Stimulated activated CD4-positive, alpha-beta T cell treated with anti-CD3 and anti-CD28 coated beads, Interleukin-15, amount 100 ng/mL, for 48 hours (primary cell): Measurements from ENCODE around the gene MAEA.
"Not testable (repeated sequence)": the region's sequence is repeated elsewhere in the genome, so short reads cannot be mapped to it uniquely, and the experiment has no call there.

Experiments used
- DNase-seq, 2 donors: peaks; one replicate each; pipeline ENCODE4 v3.0.0-alpha.2; 2020; ENCODE audit warnings: low read depth in 2 of 2

The MAEA gene

GRCh38 chr4:1367230-1367935 lies 77.7 kb downstream of the MAEA start:
- DNase-seq, result no peak

DNA sequence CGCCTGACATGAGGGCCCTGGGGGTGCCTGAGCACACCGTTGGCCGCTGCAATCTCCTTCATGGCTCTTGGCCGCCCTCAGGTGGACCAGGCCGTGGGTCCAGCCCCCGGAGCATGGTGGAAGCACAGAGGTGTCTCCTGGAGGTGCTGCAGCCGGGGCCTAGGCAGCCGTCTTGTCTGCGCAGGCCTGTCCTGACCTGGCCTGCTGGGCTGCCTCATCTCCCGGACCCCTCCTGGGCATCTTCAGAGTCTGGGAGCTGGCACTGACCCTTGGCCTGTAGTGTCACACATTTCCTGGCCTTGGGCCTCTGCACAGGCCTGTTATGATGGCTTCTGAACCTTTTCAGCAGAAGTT lies 78.2 kb downstream of the MAEA start:
- no peak for DNase-seq

DNA sequence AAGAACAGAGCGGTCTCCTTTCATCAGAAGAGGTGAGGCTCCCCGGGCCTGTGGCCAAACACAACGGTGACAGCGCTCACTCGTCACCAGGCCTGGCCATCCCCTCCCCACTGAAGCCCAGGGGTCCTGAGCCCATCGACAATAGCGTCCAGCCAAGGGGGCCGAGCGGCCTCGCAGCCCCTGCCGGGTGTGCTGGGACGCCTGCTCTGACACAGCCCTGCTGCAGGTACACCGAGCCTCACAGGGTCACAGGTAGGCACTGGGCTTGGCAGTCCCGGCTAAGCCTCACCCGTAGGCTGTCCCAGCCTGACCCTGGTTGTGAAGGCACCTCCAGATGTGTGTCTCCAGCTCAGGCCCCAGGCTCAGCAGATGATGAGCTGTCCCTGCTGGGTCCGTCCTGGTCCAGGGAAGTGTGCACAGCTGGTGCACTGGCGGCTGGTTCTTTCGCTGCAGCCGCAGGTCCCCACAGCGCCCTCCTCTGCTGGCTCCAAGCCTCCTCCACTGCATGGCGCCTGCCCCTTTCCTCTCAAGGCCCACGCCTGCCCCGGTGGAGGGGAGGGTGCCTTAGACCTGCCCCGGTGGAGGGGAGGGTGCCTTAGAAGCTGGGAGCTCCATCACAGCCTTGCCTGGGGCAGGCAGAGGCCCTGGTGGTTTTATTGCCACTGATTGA lies 78.9 kb downstream of the MAEA start:
- no peak for DNase-seq

- no peak for DNase-seq
Measured at GRCh38 chr4:1369091-1369450, 79.4 kb downstream of the MAEA start.

- DNase-seq, result no peak
Measured at GRCh38 chr4:1369479-1370079, 79.9 kb downstream of the MAEA start.

- DNase-seq, result no peak
Measured at GRCh38 chr4:1370321-1371124, 80.8 kb downstream of the MAEA start.

DNA sequence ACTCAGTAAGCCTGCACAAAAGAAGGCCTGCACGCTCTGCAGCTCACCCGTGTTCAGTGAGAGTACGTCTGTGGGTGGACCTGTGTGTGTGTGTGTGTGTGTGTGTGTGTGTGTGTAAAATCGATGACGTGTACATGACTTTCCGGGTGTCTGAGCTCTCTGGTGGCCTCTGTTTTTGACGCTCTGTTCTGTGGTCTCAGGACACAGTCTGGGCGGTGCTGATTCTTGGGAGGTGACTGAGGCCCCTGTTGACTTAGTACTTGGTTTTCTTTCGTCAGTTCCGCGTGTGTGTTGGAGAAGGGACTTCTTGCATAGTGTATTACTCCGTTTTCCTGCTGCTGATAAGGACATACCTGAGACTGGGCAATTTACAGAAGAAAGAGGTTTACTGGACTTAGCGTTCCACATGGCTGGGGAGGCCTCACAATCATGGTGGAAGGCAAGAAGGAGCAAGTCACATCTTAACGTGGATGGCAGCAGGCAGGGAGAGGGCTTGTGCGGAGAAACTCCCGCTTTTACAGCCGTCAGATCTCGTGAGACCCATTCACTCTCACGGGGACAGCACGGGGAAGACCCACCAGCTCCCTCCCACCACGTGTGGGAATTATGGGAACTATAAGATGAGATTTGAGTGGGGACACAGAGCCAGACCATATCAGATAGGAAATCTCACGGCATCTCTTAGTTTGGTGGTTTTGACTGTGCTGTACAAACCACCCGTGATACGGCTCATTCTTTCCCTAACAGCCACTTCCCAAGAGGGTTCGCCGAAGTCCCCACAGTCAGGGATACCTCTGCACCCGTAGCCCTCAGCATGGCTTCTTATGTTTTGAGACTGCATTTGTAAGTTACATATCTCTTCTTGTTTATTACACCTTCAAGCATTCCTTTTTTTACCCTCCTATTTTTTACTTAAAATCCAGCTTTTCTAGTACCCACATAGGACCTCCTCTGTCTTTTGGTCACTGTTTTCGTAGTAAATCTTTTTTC lies 81.8 kb downstream of the MAEA start:
- DNase-seq, result no peak

GRCh38 chr4:1372576-1372975 lies 82.9 kb downstream of the MAEA start:
- DNase-seq, result not testable (repeated sequence)

DNA sequence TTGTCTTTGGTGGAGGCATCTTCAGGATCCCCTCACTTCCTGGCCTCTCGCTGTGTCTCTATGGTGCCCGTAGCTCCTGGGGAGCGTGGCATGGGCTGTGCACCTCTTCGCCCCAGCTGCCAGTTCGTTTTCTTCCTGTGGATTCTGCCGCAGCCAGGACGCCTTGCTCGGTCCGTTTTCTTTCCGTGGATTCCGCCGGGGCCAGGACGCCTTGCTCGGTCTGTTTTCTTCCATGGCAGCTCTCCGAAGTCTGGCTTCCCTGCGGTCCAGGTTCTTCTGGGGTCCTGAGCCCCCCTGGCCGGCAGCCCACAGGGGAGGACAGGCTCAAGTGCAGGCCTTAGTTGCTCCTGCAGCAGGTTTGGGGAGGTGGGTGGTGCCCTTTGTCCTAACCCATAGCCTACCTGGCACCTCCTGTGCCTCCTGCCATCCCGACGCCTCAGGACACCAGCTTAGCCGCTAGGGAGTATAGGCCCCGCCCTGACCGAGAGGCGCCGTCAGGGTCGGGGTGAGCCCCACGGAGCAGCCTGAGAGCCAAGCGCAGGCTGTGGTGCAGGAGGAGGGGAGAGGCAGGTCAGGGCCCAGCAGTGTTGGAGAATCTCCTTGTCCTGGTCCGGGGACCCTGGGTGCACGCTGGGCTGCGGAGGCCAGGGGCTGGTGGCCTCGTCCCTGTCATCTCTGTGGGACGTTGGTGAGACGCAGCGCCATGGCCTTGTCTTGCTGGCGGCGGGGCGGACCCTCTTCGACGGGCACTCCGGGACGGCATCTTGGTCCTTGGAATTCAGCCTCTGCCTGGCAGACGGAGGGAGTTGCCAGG lies 84.4 kb downstream of the MAEA start:
- DNase-seq, result no peak

GRCh38 chr4:1374706-1375045 lies 85.0 kb downstream of the MAEA start:
- DNase-seq, result no peak

GRCh38 chr4:1375051-1375721 lies 85.5 kb downstream of the MAEA start:
- DNase-seq, result no peak

- DNase-seq, result no peak
Measured at GRCh38 chr4:1375761-1376322, 86.2 kb downstream of the MAEA start.

- DNase-seq, result no peak
Measured at GRCh38 chr4:1376391-1376840, 86.7 kb downstream of the MAEA start.

DNA sequence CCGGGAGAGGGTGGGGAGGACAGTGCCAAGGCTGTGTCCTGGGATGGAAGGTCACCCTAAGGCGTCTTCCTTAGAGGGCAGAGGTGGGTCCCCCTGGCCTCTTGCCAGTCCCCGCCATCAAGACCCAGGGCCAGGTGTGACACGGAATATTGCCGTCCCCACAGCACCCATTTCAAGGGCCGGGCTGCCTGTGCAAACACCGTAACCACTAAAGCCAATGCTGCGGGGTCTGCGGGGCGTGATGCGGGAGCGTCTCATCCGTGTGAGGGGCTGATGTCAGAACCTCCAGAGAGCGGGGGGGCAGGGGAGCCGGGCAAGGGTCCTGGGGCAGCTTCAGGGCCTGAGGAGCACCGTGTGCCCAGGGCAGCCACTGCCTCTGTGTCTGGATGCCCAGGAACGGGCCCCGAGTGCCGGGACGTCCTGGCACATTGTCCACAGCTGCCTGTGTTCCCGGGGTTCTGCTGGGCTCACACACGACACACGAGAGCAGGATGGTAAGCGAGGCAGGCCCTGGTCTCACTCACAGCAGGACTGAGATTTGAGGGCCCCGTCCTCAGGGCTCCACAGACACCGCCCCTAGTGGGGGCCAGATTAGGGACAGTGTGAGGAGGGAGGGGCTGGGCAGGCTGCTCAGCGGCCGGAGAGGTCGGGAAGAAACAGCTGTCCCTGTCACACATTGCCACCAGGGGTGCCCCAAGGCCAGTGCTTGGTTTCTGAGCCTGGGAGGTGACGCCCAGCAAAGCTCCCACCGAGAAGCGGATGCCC lies 87.3 kb downstream of the MAEA start:
- DNase-seq, result no peak

- DNase-seq, result no peak
Measured at GRCh38 chr4:1377606-1378261, 88.0 kb downstream of the MAEA start.

GRCh38 chr4:1378559-1379231 lies 89.0 kb downstream of the MAEA start:
- DNase-seq, result no peak

DNA sequence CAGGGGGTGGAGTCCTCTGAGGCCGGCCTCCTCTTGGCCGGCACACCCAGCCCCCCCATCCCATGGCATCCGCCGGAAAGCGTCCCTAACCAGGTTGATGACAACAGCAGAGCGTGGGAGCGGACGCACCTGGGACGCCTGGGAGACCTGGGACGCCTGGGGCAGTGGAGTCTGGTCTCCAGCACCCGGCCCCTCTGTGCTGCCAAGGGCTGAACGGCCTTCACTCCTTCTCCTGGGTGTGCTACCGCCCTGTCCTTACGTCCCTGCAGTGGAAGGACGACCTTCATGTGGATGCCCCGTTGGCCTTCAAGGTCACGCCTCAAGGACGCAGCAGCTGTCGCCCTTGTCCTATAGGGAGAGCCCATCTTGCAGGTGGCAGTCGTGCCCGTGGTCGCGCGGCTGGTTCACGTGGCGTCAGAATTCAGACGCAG lies 89.7 kb downstream of the MAEA start:
- no peak for DNase-seq
